Sigmoid colon (tissue), 7 donors: ENCODE results near the gene MRC1. TPM values are rescaled to one million over a fixed set of nuclear protein-coding genes. Genes with fewer than 3 reads are reported as not detected.

Source experiments
- DNase-seq: peaks from one replicate; pipeline ENCODE4 v3.0.0-alpha.2; 2019
- H3K27ac ChIP-seq, 4 donors: fragments of 200-600 bp; sonication (generic); one replicate each; pipeline ENCODE4 v1.5.1; 2016 to 2019; ENCODE audit warnings: mild to moderate bottlenecking in 1 of 4
- H3K27me3 ChIP-seq, 3 donors: fragments of 200-600 bp; sonication (generic); one replicate each; pipeline ENCODE4 v1.5.1; 2019; ENCODE audit warnings: mild to moderate bottlenecking in 1 of 3
- H3K36me3 ChIP-seq, 4 donors: fragments of 200-600 bp; sonication (generic); one replicate each; pipeline ENCODE4 v1.5.1; 2016 to 2019
- H3K4me1 ChIP-seq, 4 donors: fragments of 200-600 bp; sonication (generic); one replicate each; pipeline ENCODE4 v1.5.1; 2017 to 2019
- H3K4me3 ChIP-seq, 4 donors: fragments of 200-600 bp; sonication (generic); one replicate each; pipeline ENCODE4 v1.5.1; 2017 to 2019; ENCODE audit warnings: mild to moderate bottlenecking in 2 of 4, moderate library complexity in 1 of 4
- H3K9me3 ChIP-seq, 4 donors: fragments of 200-600 bp in 3 of 4; sonication (generic) in 3 of 4; one replicate each; pipeline versions ENCODE4 v1.5.1 to v1.6.1; 2013 to 2019
- EP300 ChIP-seq, 4 donors: sonication (generic); formaldehyde crosslinking; IDR thresholded peaks; one replicate each; pipeline ENCODE4 v1.6.1; 2017; ENCODE audit warnings: antibody characterized with exemption in 4 of 4
- POLR2A ChIP-seq, 2 donors: fragments of 450-650 bp; IDR thresholded peaks; one replicate each; pipeline ENCODE4 v1.6.1; 2016; ENCODE audit warnings: antibody characterized with exemption in 2 of 2, mild to moderate bottlenecking in 2 of 2, moderate library complexity in 2 of 2
- POLR2AphosphoS5 ChIP-seq, 4 donors: sonication (generic); formaldehyde crosslinking; IDR thresholded peaks; one replicate each; pipeline ENCODE4 v1.6.1; 2017; ENCODE audit warnings: antibody characterized with exemption in 4 of 4
- WGBS, 2 donors: extraction: QIAGEN DNeasy Blood & Tissue Kit; methylation state at CpG; one replicate each; pipeline ENCODE4 v1.1.7; 2013; 5-methylcytosine and 5-hydroxymethylcytosine counted together
- intact Hi-C: fragments of 100-400 bp; cut with DNase I; formaldehyde crosslinking; loops from one replicate; pipeline ENCODE4 v1.15.1; 2023
- polyA plus RNA-seq, 3 donors: library from polyadenylated mRNA; stranded (reverse); fragments of 200-250 nt; gene quantifications; one replicate each; pipeline ENCODE4 v1.2.3, GENCODE V29; 2013
- total RNA-seq, 4 donors: library from RNA; depleted of rRNA; stranded (reverse); fragments of >200 nt; gene quantifications; one replicate each; pipeline ENCODE4 v1.1.0, GENCODE V29; 2016
- TF ChIP-seq, protein P1 (sequence below), 4 experiments: fragments of 450-650 bp in 3 of 4; fragments of 200-600 bp in 1 of 4; IDR thresholded peaks; one replicate each; pipeline ENCODE4 v1.5.1; 2016 to 2019; ENCODE audit warnings: antibody characterized with exemption in 4 of 4, mild to moderate bottlenecking in 3 of 4, moderate library complexity in 2 of 4
- donor health status: healthy with polysubstance abuse.
- donor health status: Bipolar disorder and iron deficiency.
- donor health status: healthy.

The MRC1 gene
- total and polyA plus RNA-seq, 7 donors: 5.4 to 71.7 (median 28.0) TPM

DNA sequence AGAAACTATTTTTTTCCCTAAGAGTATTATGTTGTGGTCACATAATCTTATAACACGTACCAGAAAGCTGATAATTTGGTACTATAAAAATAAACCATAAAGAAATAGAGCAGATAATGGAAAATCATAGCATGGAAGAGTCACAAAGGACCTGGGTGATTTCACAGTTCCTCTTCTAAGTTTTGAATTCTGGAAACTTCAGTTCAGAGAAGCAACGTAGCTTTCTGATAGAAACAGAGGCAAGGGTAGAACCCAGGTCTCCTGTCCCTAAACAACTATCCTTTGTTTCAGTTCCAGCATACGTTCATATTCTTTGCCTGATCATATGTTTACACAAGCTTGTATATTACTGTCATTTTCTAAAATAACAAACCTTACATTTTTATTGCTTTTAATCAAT lies 47.9 kb downstream of the MRC1 start:
- Histone ChIP-seq H3K27ac (no peak overlapping the region), H3K4me1 (no peaks in the 10 kb centered on the region), H3K36me3 (no peaks in the 10 kb centered on the region), H3K4me3 (no peak overlapping the region), H3K27me3 (no peaks in the 10 kb centered on the region), H3K9me3 (no peaks in the 10 kb centered on the region)
- intact Hi-C loops: no loop called here
- TF ChIP-seq POLR2A (IDR thresholded peaks at IDR 0.05) (no peak), POLR2AphosphoS5 (IDR thresholded peaks at IDR 0.05) (no peak), EP300 (IDR thresholded peaks at IDR 0.05) (no peak)
- TF ChIP-seq, protein P1, sequence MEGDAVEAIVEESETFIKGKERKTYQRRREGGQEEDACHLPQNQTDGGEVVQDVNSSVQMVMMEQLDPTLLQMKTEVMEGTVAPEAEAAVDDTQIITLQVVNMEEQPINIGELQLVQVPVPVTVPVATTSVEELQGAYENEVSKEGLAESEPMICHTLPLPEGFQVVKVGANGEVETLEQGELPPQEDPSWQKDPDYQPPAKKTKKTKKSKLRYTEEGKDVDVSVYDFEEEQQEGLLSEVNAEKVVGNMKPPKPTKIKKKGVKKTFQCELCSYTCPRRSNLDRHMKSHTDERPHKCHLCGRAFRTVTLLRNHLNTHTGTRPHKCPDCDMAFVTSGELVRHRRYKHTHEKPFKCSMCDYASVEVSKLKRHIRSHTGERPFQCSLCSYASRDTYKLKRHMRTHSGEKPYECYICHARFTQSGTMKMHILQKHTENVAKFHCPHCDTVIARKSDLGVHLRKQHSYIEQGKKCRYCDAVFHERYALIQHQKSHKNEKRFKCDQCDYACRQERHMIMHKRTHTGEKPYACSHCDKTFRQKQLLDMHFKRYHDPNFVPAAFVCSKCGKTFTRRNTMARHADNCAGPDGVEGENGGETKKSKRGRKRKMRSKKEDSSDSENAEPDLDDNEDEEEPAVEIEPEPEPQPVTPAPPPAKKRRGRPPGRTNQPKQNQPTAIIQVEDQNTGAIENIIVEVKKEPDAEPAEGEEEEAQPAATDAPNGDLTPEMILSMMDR (IDR thresholded peaks at IDR 0.05): no peak
- WGBS, 2 donors: 9 to 35% methylated on average over 3 of the region's 3 CpGs
- DNase-seq: no peak

DNA sequence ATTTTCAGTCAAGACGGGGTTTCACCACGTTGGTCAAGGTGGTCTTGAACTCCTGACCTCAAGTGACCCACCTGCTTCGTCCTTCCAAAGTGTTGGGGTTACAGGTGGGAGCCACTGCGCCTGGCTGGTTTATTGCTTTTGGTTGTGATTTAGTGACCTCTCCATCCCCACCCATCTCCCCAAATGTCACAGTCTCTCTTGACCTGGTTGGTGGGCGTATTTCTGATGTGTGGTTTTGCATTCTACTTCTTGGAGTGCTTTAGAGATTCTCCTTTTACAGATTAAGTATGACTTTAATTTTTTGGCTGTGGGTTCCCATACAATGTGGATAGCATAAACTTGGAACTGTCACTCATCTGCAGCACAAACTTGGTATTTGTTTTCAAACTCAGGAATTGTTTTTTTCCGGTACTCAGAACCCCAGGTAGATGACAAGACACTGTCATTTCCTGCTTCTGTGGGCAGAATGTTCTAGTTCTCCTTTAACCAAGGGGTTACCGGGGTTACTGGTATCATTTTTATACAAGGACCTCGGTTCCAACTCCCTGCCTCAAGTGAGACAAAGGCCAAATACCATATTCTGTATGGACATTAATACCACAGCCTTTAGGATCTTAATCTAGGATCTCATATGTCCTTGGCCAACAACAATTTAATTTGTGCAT lies 50.5 kb downstream of the MRC1 start:
- H3K9me3 ChIP-seq: no peaks in the 10 kb centered on the region
- H3K4me3 ChIP-seq: no peak overlapping the region
- no peak overlapping the region for H3K27ac ChIP-seq
- TF ChIP-seq POLR2AphosphoS5 (IDR thresholded peaks at IDR 0.05) (no peak), POLR2A (IDR thresholded peaks at IDR 0.05) (no peak), EP300 (IDR thresholded peaks at IDR 0.05) (no peak)
- TF ChIP-seq, protein P1 (IDR thresholded peaks at IDR 0.05): no peak
- intact Hi-C loops: no loop called here
- no peak for DNase-seq
- no peaks in the 10 kb centered on the region for H3K4me1 ChIP-seq
- 78 to 85% methylated on average over 8 of the region's 8 CpGs for WGBS, 2 donors
- no peaks in the 10 kb centered on the region for H3K27me3 ChIP-seq
- no peaks in the 10 kb centered on the region for H3K36me3 ChIP-seq

DNA sequence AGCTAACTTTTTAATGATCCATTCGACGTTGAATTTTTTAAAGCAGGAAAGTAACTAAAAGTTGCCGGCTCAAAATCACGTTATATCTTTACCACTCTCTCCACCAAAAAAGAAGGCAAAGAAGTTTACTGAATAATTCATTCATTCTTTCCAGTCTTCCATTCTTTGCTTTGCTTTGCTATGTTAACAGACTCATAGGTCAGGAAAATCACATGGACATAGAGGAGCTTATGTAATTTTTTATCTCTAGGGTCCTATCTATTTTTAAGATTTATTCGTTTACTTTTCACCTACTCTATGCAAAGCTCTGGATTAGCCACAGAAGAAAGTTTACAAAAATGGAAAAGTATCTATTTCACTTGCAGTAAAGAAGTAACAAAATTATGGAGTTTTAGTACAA lies 52.6 kb downstream of the MRC1 start:
- Histone ChIP-seq H3K36me3 (no peaks in the 10 kb centered on the region), H3K9me3 (no peaks in the 10 kb centered on the region), H3K27me3 (no peaks in the 10 kb centered on the region), H3K4me3 (no peak overlapping the region), H3K4me1 (peaks cover 0 to 7% (median 0%) of the 10 kb centered on the region in 4 donors), H3K27ac (no peak overlapping the region)
- 92 to 93% methylated on average over 5 of the region's 5 CpGs for WGBS, 2 donors
- intact Hi-C loops: no loop called here
- no peak for DNase-seq
- TF ChIP-seq, protein P1 (IDR thresholded peaks at IDR 0.05): no peak
- no peak for TF ChIP-seq EP300 (IDR thresholded peaks at IDR 0.05)
- no peak for TF ChIP-seq POLR2A (IDR thresholded peaks at IDR 0.05)
- TF ChIP-seq POLR2AphosphoS5 (IDR thresholded peaks at IDR 0.05): no peak

DNA sequence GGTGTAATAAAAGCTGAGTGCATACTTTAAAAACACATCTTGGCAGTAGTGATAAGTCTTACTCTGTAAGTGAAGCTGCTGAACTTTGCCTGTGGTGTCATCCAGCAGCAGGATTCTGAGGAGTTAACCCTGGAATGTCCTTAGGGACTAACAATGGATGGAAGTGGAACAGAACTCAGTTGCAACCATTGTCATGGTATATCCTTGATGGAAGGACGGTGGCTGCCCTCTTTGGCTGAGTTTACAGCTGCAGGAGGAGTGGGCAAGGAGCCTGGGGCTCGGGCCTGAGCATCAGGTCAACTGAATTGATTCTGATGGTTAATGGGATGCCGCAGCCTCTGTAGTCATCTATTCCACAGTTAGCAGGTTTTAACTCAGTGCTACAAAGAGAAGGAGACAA lies 56.2 kb downstream of the MRC1 start:
- Histone ChIP-seq H3K36me3 (no peaks in the 10 kb centered on the region), H3K4me1 (peaks cover 0 to 7% (median 0%) of the 10 kb centered on the region in 4 donors), H3K4me3 (no peak overlapping the region), H3K27me3 (no peaks in the 10 kb centered on the region), H3K27ac (no peak overlapping the region), H3K9me3 (no peaks in the 10 kb centered on the region)
- TF ChIP-seq, protein P1 (IDR thresholded peaks at IDR 0.05): no peak
- no peak for TF ChIP-seq POLR2AphosphoS5 (IDR thresholded peaks at IDR 0.05)
- intact Hi-C loops: no loop called here
- WGBS, 2 donors: 84 to 86% methylated on average over 3 of the region's 3 CpGs
- DNase-seq: no peak

DNA sequence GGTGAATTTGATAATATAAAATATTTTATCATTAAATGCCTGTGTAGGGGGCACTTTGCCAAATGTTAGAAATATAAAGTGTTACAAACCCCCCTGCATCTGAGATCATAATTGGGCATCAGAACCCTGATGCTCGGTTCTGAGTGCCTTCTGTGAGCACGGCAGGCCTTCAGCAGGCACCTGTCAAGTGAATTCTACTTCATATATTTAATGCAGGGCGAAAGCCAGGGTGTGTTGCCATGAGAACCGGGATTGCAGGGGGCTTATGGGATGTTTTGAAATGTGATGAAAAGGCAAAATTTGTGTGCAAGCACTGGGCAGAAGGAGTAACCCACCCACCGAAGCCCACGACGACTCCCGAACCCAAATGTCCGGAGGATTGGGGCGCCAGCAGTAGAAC lies 57.2 kb downstream of the MRC1 start:
- H3K4me3 ChIP-seq: no peak overlapping the region
- TF ChIP-seq, protein P1 (IDR thresholded peaks at IDR 0.05): no peak
- TF ChIP-seq POLR2AphosphoS5 (IDR thresholded peaks at IDR 0.05) (no peak), EP300 (IDR thresholded peaks at IDR 0.05) (no peak), POLR2A (IDR thresholded peaks at IDR 0.05) (no peak)
- intact Hi-C loops: no loop called here
- H3K4me1 ChIP-seq: peaks cover 0 to 7% (median 0%) of the 10 kb centered on the region in 4 donors
- no peaks in the 10 kb centered on the region for H3K27me3 ChIP-seq
- no peaks in the 10 kb centered on the region for H3K9me3 ChIP-seq
- DNase-seq: no peak
- no peak overlapping the region for H3K27ac ChIP-seq
- 95% methylated on average over 10 of the region's 10 CpGs for WGBS, 2 donors
- H3K36me3 ChIP-seq: no peaks in the 10 kb centered on the region
